Gastroesophageal sphincter (tissue), 4 donors: ENCODE data around the gene COLGALT1. TPM values are rescaled to one million over a fixed set of nuclear protein-coding genes. Genes with fewer than 3 reads are reported as not detected.

Experiments used
- ATAC-seq: fragments of 150-250 bp; one replicate; pipeline ENCODE4 v1.9.1; 2016; ENCODE audit warnings: mild to moderate bottlenecking, moderate library complexity
- H3K27ac ChIP-seq, 4 donors: fragments of 200-600 bp; sonication (generic) in 3 of 4; 1 replicate in 3 of 4; 2 replicates in 1 of 4; pipeline ENCODE4 v1.5.1; 2016 to 2019
- H3K27me3 ChIP-seq: fragments of 200-600 bp; sonication (generic); one replicate; pipeline ENCODE4 v1.5.1; 2019
- H3K36me3 ChIP-seq, 2 donors: fragments of 200-600 bp; sonication (generic); one replicate each; pipeline ENCODE4 v1.5.1; 2019; ENCODE audit warnings: control low read depth in 1 of 2
- H3K4me1 ChIP-seq, 3 donors: fragments of 200-600 bp; sonication (generic); 1 replicate in 2 of 3; 2 replicates in 1 of 3; pipeline ENCODE4 v1.5.1; 2016 to 2019; ENCODE audit warnings: control low read depth in 2 of 3
- H3K4me3 ChIP-seq, 2 donors: fragments of 200-600 bp; sonication (generic); one replicate each; pipeline ENCODE4 v1.5.1; 2019; ENCODE audit warnings: mild to moderate bottlenecking in 1 of 2, moderate library complexity in 1 of 2
- H3K9me3 ChIP-seq, 3 donors: fragments of 200-600 bp; sonication (generic); one replicate each; pipeline ENCODE4 v1.5.1; 2017 to 2019; ENCODE audit warnings: control low read depth in 2 of 3
- EP300 ChIP-seq: sonication (generic); formaldehyde crosslinking; IDR thresholded peaks from one replicate; pipeline ENCODE4 v1.6.1; 2017; ENCODE audit warnings: antibody characterized with exemption, mild to moderate bottlenecking
- POLR2A ChIP-seq, 2 donors: fragments of 450-650 bp; IDR thresholded peaks; one replicate each; pipeline ENCODE4 v1.6.1; 2017; ENCODE audit warnings: antibody characterized with exemption in 2 of 2, mild to moderate bottlenecking in 2 of 2, moderate library complexity in 1 of 2
- POLR2AphosphoS5 ChIP-seq: sonication (generic); formaldehyde crosslinking; IDR thresholded peaks from one replicate; pipeline ENCODE4 v1.6.1; 2017; ENCODE audit warnings: antibody characterized with exemption
- WGBS, 2 donors: methylation state at CpG; one replicate each; pipeline ENCODE4 v1.1.5; 2018; ENCODE audit warnings: low coverage in 1 of 2; 5-methylcytosine and 5-hydroxymethylcytosine counted together
- total RNA-seq, 4 donors: library from RNA; depleted of rRNA; stranded (reverse); fragments of >200 nt; gene quantifications; one replicate each; pipeline ENCODE4 v1.1.0, GENCODE V29; 2016
- TF ChIP-seq, protein P1 (sequence below), 4 experiments: fragments of 200-600 bp in 2 of 4; fragments of 450-650 bp in 2 of 4; sonication (generic) in 1 of 4; IDR thresholded peaks; one replicate each; pipeline ENCODE4 v1.5.1; 2017 to 2019; ENCODE audit warnings: antibody characterized with exemption in 4 of 4, mild to moderate bottlenecking in 2 of 4, moderate library complexity in 2 of 4

The COLGALT1 gene
- total RNA-seq, 4 donors from 2014 or later = 54.7 to 78.9 (median 61.2) TPM

GRCh38 chr19:17618936-17619335, 63.5 kb downstream of the COLGALT1 start:
- Histone ChIP-seq H3K27ac (no peak overlapping the region), H3K9me3 (peaks cover 0 to 14% (median 0%) of the 10 kb centered on the region in 3 donors), H3K36me3 (no peaks in the 10 kb centered on the region), H3K4me3 (no peak overlapping the region), H3K27me3 (peaks cover 82% of the 10 kb centered on the region), H3K4me1 (peaks cover 0 to 12% (median 0%) of the 10 kb centered on the region in 3 donors)
- 8% methylated on average over 2 of the region's 2 CpGs; no CpG with 5 or more reads in 1 of the 2 donors for WGBS, 2 donors
- TF ChIP-seq POLR2A (IDR thresholded peaks at IDR 0.05) = no peak
- TF ChIP-seq, protein P1, sequence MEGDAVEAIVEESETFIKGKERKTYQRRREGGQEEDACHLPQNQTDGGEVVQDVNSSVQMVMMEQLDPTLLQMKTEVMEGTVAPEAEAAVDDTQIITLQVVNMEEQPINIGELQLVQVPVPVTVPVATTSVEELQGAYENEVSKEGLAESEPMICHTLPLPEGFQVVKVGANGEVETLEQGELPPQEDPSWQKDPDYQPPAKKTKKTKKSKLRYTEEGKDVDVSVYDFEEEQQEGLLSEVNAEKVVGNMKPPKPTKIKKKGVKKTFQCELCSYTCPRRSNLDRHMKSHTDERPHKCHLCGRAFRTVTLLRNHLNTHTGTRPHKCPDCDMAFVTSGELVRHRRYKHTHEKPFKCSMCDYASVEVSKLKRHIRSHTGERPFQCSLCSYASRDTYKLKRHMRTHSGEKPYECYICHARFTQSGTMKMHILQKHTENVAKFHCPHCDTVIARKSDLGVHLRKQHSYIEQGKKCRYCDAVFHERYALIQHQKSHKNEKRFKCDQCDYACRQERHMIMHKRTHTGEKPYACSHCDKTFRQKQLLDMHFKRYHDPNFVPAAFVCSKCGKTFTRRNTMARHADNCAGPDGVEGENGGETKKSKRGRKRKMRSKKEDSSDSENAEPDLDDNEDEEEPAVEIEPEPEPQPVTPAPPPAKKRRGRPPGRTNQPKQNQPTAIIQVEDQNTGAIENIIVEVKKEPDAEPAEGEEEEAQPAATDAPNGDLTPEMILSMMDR (IDR thresholded peaks at IDR 0.05) = no peak
- no peak for TF ChIP-seq EP300
- TF ChIP-seq POLR2AphosphoS5 = no peak
- no peak for ATAC-seq

- TF ChIP-seq, protein P1 (IDR thresholded peaks at IDR 0.05) = no peak
- TF ChIP-seq POLR2AphosphoS5 = no peak
- Histone ChIP-seq H3K4me1 (peaks cover 0 to 12% (median 0%) of the 10 kb centered on the region in 3 donors), H3K27ac (no peak overlapping the region), H3K9me3 (peaks cover 0 to 14% (median 0%) of the 10 kb centered on the region in 3 donors), H3K36me3 (no peaks in the 10 kb centered on the region), H3K4me3 (no peak overlapping the region), H3K27me3 (peaks cover 65% of the 10 kb centered on the region)
- no CpG with 5 or more reads among the region's 1 CpG for WGBS, 2 donors
- no peak for ATAC-seq
These were observed 65.2 kb downstream of the COLGALT1 start for GRCh38 chr19:17620696-17621095.

DNA sequence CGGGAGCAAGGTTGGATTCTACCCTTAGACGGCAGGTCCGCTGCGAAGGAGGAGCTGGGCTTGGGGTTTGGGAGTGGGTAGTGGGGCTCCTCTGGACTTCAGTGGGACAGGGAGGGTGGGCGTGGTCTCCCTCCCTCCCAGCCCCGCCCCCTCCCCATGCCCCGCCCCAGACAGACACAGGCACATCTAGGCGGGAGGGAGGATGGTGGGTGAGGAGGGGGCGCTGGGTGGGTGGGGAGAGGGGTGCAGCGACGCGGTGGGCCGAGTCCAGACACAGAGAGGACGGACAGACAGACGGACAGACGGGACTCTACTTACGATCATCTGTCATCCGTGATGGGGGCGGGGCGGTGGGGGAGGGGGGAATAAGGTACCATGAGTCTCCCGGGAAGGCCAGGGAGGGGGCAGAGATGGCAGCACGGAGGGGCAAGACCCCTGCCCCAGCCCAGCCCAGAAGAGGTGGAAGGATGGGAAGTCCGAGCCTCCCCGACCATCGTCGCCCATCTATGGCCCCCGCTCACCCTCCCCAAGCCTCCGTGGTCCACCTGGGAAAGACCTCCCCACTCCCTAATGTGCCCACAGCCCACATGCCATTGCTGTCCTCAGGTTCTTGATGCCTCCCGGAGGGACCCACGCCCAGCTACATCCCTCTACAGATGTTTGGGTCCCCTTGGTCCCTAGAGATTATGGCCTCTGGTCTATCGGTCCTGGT, 67.9 kb downstream of the COLGALT1 start:
- ATAC-seq = no peak
- TF ChIP-seq POLR2A (IDR thresholded peaks at IDR 0.05) (no peak), EP300 (no peak), POLR2AphosphoS5 (no peak)
- TF ChIP-seq, protein P1 (IDR thresholded peaks at IDR 0.05) = no peak
- H3K27ac ChIP-seq = no peak overlapping the region
- 74% methylated on average over 17 of the region's 31 CpGs; no CpG with 5 or more reads in 1 of the 2 donors for WGBS, 2 donors
- peaks cover 38% of the 10 kb centered on the region for H3K27me3 ChIP-seq
- peaks cover 0 to 14% (median 0%) of the 10 kb centered on the region in 3 donors for H3K9me3 ChIP-seq
- no peaks in the 10 kb centered on the region for H3K4me1 ChIP-seq
- H3K4me3 ChIP-seq = no peak overlapping the region
- H3K36me3 ChIP-seq = no peaks in the 10 kb centered on the region

- no peak overlapping the region for H3K4me3 ChIP-seq
- no peaks in the 10 kb centered on the region for H3K36me3 ChIP-seq
- H3K4me1 ChIP-seq = no peaks in the 10 kb centered on the region
- TF ChIP-seq, protein P1 (IDR thresholded peaks at IDR 0.05) = no peak
- no peak for TF ChIP-seq POLR2A (IDR thresholded peaks at IDR 0.05)
- TF ChIP-seq EP300 = no peak
- no peak for TF ChIP-seq POLR2AphosphoS5
- 83 to 87% methylated on average over 2 to 3 of the region's 16 CpGs for WGBS, 2 donors
- H3K9me3 ChIP-seq = peaks cover 0 to 14% (median 0%) of the 10 kb centered on the region in 3 donors
- H3K27me3 ChIP-seq = peaks cover 27% of the 10 kb centered on the region
- ATAC-seq = no peak
- H3K27ac ChIP-seq = no peak overlapping the region
These were observed 69.0 kb downstream of the COLGALT1 start for GRCh38 chr19:17624314-17624991.
